ENCODE measurements around the gene METTL15. TPM values are rescaled to one million over a fixed set of nuclear protein-coding genes. Genes with fewer than 3 reads are reported as not detected.

METTL15 gene
- total RNA-seq, 1 donor from 2014 or later, result 16.2 TPM

DNA sequence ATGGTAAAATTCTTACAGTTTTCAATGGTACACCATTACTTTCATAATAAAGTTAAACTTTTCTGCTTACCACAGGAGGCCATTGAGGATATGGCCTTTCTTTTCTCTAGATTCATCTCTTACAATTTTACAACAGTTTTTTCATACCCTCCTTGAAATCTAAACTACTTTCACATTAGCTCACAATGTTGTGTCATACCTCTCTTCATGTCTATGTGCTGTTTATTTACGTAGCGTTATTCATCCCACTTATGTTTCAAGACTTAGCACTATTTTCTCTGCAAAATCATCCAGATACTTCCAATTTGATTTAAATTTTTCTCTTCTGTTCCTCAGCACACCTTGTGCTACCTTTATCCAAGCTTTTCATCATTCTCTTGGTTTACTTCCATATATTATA is 123.3 kb downstream of the METTL15 start:
- H3K27me3 Mint-ChIP-seq (ENCODE audit: low read depth), result no peaks in the 10 kb centered on the region
- TF ChIP-seq, protein P1, sequence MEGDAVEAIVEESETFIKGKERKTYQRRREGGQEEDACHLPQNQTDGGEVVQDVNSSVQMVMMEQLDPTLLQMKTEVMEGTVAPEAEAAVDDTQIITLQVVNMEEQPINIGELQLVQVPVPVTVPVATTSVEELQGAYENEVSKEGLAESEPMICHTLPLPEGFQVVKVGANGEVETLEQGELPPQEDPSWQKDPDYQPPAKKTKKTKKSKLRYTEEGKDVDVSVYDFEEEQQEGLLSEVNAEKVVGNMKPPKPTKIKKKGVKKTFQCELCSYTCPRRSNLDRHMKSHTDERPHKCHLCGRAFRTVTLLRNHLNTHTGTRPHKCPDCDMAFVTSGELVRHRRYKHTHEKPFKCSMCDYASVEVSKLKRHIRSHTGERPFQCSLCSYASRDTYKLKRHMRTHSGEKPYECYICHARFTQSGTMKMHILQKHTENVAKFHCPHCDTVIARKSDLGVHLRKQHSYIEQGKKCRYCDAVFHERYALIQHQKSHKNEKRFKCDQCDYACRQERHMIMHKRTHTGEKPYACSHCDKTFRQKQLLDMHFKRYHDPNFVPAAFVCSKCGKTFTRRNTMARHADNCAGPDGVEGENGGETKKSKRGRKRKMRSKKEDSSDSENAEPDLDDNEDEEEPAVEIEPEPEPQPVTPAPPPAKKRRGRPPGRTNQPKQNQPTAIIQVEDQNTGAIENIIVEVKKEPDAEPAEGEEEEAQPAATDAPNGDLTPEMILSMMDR (conservative IDR thresholded peaks at IDR 0.05), result no peak
- no peaks in the 10 kb centered on the region for H3K4me1 Mint-ChIP-seq

DNA sequence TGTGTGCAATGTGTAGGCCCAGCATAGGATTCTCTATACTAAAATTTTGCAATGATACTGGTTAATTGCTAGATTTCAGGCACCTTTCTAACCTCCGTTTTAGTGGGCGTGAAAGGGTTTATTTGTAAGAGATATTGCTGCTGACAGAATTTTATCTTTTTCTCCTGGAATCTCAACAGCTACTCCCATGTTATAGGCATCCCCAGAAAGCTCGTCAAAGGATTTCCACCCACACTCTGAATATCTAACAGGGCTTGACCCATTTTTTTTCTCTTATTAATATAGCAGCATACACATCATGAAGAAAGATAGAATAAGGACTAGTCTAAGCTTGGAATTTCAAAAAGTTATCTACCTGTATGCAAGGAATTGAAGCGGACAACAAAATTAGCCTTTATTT is 124.5 kb downstream of the METTL15 start:
- H3K4me3 Mint-ChIP-seq, result no peak overlapping the region

More for the DNA sequence above, 123.3 kb downstream of the METTL15 start:
- Mint-ChIP-seq H3K9me3 (no peaks in the 10 kb centered on the region), H3K27ac (ENCODE audit: unreplicated experiment) (no peak overlapping the region), H3K4me3 (no peak overlapping the region), H3K36me3 (ENCODE audit: low read depth) (peaks cover 6% of the 10 kb centered on the region)
- DNase-seq (ENCODE audit: low read depth, low spot score), result no peak

DNA sequence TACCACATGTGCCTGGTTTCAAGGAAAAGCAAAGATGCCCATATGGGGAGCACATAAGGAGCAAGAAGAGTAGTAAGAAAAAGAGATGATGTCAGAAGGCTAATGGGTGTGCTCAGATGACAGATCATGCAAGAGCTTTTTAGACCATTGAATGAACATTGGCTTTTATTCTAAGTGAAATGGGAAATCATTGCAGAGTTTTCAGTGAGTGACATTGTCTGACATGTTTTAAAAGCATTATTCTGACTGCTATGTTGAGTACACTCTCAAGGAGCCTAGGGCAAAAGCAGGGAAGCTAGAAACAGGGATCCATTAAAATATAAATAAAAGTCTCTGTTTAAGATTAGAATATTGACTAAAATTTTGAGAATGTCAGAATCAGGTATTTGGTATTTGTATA is 133.6 kb downstream of the METTL15 start:
- Mint-ChIP-seq H3K27ac (ENCODE audit: unreplicated experiment) (no peak overlapping the region), H3K27me3 (ENCODE audit: low read depth) (no peaks in the 10 kb centered on the region), H3K9me3 (peaks cover 2% of the 10 kb centered on the region), H3K4me1 (no peaks in the 10 kb centered on the region), H3K4me3 (no peak overlapping the region), H3K36me3 (ENCODE audit: low read depth) (peaks cover 16% of the 10 kb centered on the region)
- TF ChIP-seq, protein P1 (conservative IDR thresholded peaks at IDR 0.05), result no peak
- DNase-seq (ENCODE audit: low read depth, low spot score), result no peak

More for the DNA sequence above, 124.5 kb downstream of the METTL15 start:
- Mint-ChIP-seq H3K27me3 (ENCODE audit: low read depth) (no peaks in the 10 kb centered on the region), H3K27ac (ENCODE audit: unreplicated experiment) (no peak overlapping the region), H3K36me3 (ENCODE audit: low read depth) (peaks cover 14% of the 10 kb centered on the region), H3K9me3 (peaks cover 2% of the 10 kb centered on the region), H3K4me1 (no peaks in the 10 kb centered on the region)
- TF ChIP-seq, protein P1 (conservative IDR thresholded peaks at IDR 0.05), result no peak
- no peak for DNase-seq (ENCODE audit: low read depth, low spot score)

DNA sequence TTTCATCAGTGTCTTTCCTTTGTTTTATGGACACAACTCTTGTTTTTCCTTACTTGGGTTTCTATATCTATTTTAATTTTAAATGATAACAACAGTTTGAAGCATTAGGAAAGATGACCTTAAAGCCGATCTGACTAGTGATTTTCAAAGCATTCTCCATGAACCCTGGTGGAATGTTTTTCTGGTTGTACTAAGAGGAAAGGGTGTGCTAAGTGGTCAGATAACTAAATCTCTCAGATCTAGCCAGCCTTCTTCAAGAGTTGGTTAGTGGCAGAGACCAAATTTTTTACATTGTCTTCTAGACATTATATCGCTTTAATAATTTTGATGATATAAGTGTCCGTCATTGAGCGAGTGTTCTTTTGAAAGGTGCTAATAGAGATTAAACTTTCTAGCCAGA is 134.4 kb downstream of the METTL15 start:
- no peaks in the 10 kb centered on the region for H3K27me3 Mint-ChIP-seq (ENCODE audit: low read depth)
- peaks cover 10% of the 10 kb centered on the region for H3K36me3 Mint-ChIP-seq (ENCODE audit: low read depth)
- H3K9me3 Mint-ChIP-seq, result no peaks in the 10 kb centered on the region
- TF ChIP-seq, protein P1 (conservative IDR thresholded peaks at IDR 0.05), result no peak
- no peak overlapping the region for H3K27ac Mint-ChIP-seq (ENCODE audit: unreplicated experiment)
- DNase-seq (ENCODE audit: low read depth, low spot score), result no peak
- H3K4me3 Mint-ChIP-seq, result no peak overlapping the region
- H3K4me1 Mint-ChIP-seq, result no peaks in the 10 kb centered on the region

DNA sequence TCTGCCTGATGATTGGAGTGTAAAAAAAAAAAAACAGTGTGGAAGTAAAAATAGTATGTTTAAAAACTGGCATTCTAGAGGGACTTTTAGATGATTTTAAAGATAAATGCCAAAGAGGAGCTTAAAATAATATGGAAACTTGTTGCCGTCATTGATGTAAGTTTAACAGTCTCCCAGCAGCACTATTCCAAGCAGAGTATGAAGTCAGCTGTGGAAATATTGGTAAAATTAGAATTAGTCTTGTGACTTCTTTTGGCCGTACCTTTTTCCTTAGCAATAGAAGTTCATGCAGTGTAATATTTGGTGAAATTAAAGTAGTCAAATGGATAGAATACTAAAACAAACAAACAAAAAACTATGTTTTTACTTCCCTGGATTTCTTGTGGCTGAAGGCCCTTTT is 134.9 kb downstream of the METTL15 start:
- Mint-ChIP-seq H3K9me3 (no peaks in the 10 kb centered on the region), H3K4me3 (no peak overlapping the region), H3K36me3 (ENCODE audit: low read depth) (peaks cover 9% of the 10 kb centered on the region), H3K27ac (ENCODE audit: unreplicated experiment) (no peak overlapping the region), H3K4me1 (no peaks in the 10 kb centered on the region), H3K27me3 (ENCODE audit: low read depth) (no peaks in the 10 kb centered on the region)
- TF ChIP-seq, protein P1 (conservative IDR thresholded peaks at IDR 0.05), result no peak
- no peak for DNase-seq (ENCODE audit: low read depth, low spot score)

DNA sequence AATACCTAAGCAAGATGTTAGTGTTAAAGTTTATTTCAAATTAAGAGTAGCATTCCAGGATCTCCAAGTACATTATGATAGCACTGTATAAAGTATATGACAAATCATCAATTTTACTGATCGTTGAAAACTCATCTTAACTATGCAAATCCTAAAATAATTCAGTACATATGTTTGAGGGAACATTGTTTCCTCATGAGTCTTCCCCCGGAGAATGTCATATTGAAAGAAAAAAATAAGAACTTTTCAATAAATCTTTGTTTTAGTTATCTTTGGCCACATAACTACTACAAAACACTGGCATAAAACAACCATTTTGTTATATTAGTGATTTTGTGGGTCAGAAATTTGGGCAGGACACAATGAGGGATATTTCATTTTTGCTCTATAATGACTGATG is 135.4 kb downstream of the METTL15 start:
- Mint-ChIP-seq H3K4me1 (no peaks in the 10 kb centered on the region), H3K27me3 (ENCODE audit: low read depth) (no peaks in the 10 kb centered on the region), H3K9me3 (no peaks in the 10 kb centered on the region), H3K36me3 (ENCODE audit: low read depth) (peaks cover 8% of the 10 kb centered on the region), H3K4me3 (no peak overlapping the region), H3K27ac (ENCODE audit: unreplicated experiment) (no peak overlapping the region)
- no peak for DNase-seq (ENCODE audit: low read depth, low spot score)
- TF ChIP-seq, protein P1 (conservative IDR thresholded peaks at IDR 0.05), result no peak

Measured in neural crest cell (in vitro differentiated cells).